GM12878 (cell line): ENCODE measurements around the gene DCX. TPM values are rescaled to one million over a fixed set of nuclear protein-coding genes. Genes with fewer than 3 reads are reported as not detected.

Experiments
- ATAC-seq: fragments of 200-7000 bp; cut with Tn5 transposase; 3 replicates; pipeline ENCODE4 v1.9.1; 2020; ENCODE audit warnings: mild to moderate bottlenecking, moderate library complexity
- BruUV-seq: library from RNA; stranded (reverse); fragments of 400-500 nt; replicated peaks from 2 replicates; lab custom pipeline; 2021; lab: Mats Ljungman, UMichigan
- CTCF ChIA-PET: fragments of 300-600 bp; sonication (Branson Sonifier 250); formaldehyde crosslinking; extraction: SDS; loops from one replicate; lab custom pipeline; 2021; ENCODE audit warnings: inconsistent platforms; lab: Yijun Ruan, JAX
- POLR2A ChIA-PET: fragments of 350-600 bp; formaldehyde crosslinking; extraction: SDS; loops from one replicate; lab custom pipeline; 2021; ENCODE audit warnings: inconsistent platforms; lab: Charles Lee
- RAD21 ChIA-PET: fragments of 300-600 bp; sonication (Branson Sonifier 250); formaldehyde crosslinking; loops from one replicate; lab custom pipeline; 2023; ENCODE audit warnings: antibody characterized with exemption; ENCODE audit not compliant: unreplicated experiment; lab: Charles Lee
- SMC1A ChIA-PET: fragments of 300-600 bp; sonication (Branson Sonifier 250); formaldehyde crosslinking; loops from one replicate; lab custom pipeline; 2023; ENCODE audit not compliant: unreplicated experiment, uncharacterized antibody; lab: Charles Lee
- DNase-seq: peaks from one replicate; pipeline ENCODE4 v3.0.0-alpha.2; 2011; ENCODE audit warnings: low read depth, low spot score
- FAIRE-seq: peaks from 3 replicates; lab custom pipeline; 2011; peaks lifted over from hg19 to GRCh38; lab: Jason Lieb, UNC
- H2AFZ ChIP-seq: 2 replicates; pipeline ENCODE4 v1.6.0; 2011; ENCODE audit warnings: low read depth, low read length, control low read depth; ENCODE audit not compliant: control insufficient read depth
- H3K27ac ChIP-seq: 2 replicates; pipeline ENCODE4 v1.5.1; 2011; ENCODE audit warnings: control low read depth; ENCODE audit not compliant: control insufficient read depth, insufficient read depth
- H3K27me3 ChIP-seq, 2 experiments: replicated peaks in 1 of 2; 2 replicates each; pipeline versions ENCODE4 v1.6.0 to v1.6.1; 2011; ENCODE audit warnings: low read length in 1 of 2; ENCODE audit not compliant: control insufficient read depth in 2 of 2, insufficient read depth in 2 of 2
- H3K36me3 ChIP-seq, 2 experiments: 2 replicates each; pipeline ENCODE4 v1.5.1; 2011; ENCODE audit warnings: low read length in 1 of 2; ENCODE audit not compliant: control insufficient read depth in 2 of 2, insufficient read depth in 2 of 2
- H3K4me1 ChIP-seq: 2 replicates; pipeline ENCODE4 v1.6.1; 2011; ENCODE audit warnings: mild to moderate bottlenecking, low read length, moderate library complexity, mixed read lengths; ENCODE audit not compliant: control insufficient read depth, insufficient read depth
- H3K4me2 ChIP-seq: 2 replicates; pipeline ENCODE4 v1.6.0; 2011; ENCODE audit warnings: control low read depth; ENCODE audit not compliant: control insufficient read depth, insufficient read depth
- H3K4me3 ChIP-seq: fragments of 200-600 bp; sonication (generic); 2 replicates; pipeline ENCODE4 v1.5.1; 2016
- H3K79me2 ChIP-seq: 2 replicates; pipeline ENCODE4 v1.6.0; 2011; ENCODE audit warnings: low read length; ENCODE audit not compliant: control insufficient read depth, insufficient read depth
- H3K9ac ChIP-seq: 2 replicates; pipeline ENCODE4 v1.8.0; 2011; ENCODE audit warnings: low read length, control low read depth, mixed read lengths; ENCODE audit not compliant: control insufficient read depth, insufficient read depth
- H3K9me3 ChIP-seq: replicated peaks from 3 replicates; pipeline ENCODE4 v1.5.1; 2011; ENCODE audit warnings: mild to moderate bottlenecking, low read length; ENCODE audit not compliant: control insufficient read depth, insufficient read depth
- H4K20me1 ChIP-seq: 2 replicates; pipeline ENCODE4 v1.6.0; 2011; ENCODE audit not compliant: control insufficient read depth, insufficient read depth
- BRCA1 ChIP-seq: IDR thresholded peaks from 2 replicates; pipeline ENCODE4 v1.6.1; 2011; ENCODE audit warnings: low read depth, low read length, improper control_type of control experiment
- CBX5 ChIP-seq: sonication (generic); IDR thresholded peaks from 2 replicates; pipeline ENCODE4 v1.6.1; 2016; ENCODE audit warnings: low read depth, moderate library complexity, mild to moderate bottlenecking, inconsistent platforms
- CTCF ChIP-seq, 3 experiments: IDR thresholded peaks in 2 of 3; conservative IDR thresholded peaks in 1 of 3; 2 replicates each; pipeline ENCODE4 v1.5.1; 2011; ENCODE audit warnings: low read depth in 3 of 3, low read length in 3 of 3, mild to moderate bottlenecking in 3 of 3, control low read depth in 2 of 3, moderate library complexity in 2 of 3, inconsistent platforms in 1 of 3, mixed read lengths in 1 of 3; ENCODE audit not compliant: control insufficient read depth in 2 of 3, insufficient read depth in 1 of 3; ENCODE audit errors: extremely low read depth in 1 of 3
- FOS ChIP-seq: IDR thresholded peaks from 3 replicates; pipeline ENCODE4 v1.6.1; 2011; ENCODE audit warnings: borderline replicate concordance; ENCODE audit not compliant: insufficient read length; ENCODE audit errors: extremely low read depth
- JUND ChIP-seq: IDR thresholded peaks from 2 replicates; pipeline ENCODE4 v1.6.1; 2012; ENCODE audit warnings: low read depth, mild to moderate bottlenecking, low read length, improper control_type of control experiment, moderate library complexity
- PML ChIP-seq: IDR thresholded peaks from 2 replicates; pipeline ENCODE4 v1.6.1; 2012; ENCODE audit warnings: low read length, inconsistent platforms
- POLR2AphosphoS5 ChIP-seq: IDR thresholded peaks from 2 replicates; pipeline ENCODE4 v1.6.1; 2011; ENCODE audit warnings: mild to moderate bottlenecking, low read length, inconsistent platforms
- STAT3 ChIP-seq: IDR thresholded peaks from 2 replicates; pipeline ENCODE4 v1.6.1; 2011; ENCODE audit warnings: low read depth, low read length, improper control_type of control experiment
- TBL1XR1 ChIP-seq: IDR thresholded peaks from 2 replicates; pipeline ENCODE4 v1.6.1; 2012; ENCODE audit warnings: low read depth, low read length, improper control_type of control experiment
- ZBTB11 ChIP-seq: fragments of 450-650 bp; formaldehyde crosslinking; IDR thresholded peaks from 2 replicates; pipeline ENCODE4 v1.5.0; 2022; ENCODE audit warnings: mild to moderate bottlenecking, missing genetic modification characterization
- ZNF217 ChIP-seq: fragments of 450-650 bp; IDR thresholded peaks from 2 replicates; pipeline ENCODE4 v1.6.1; 2017; ENCODE audit warnings: antibody characterized with exemption, mild to moderate bottlenecking
- WGBS: methylation state at CpG from one replicate; pipeline ENCODE4 v1.1.6; 2016; ENCODE audit warnings: low lambda C conversion rate; ENCODE audit not compliant: insufficient replicate concordance, insufficient coverage; ENCODE audit errors: missing lambda C conversion rate; 5-methylcytosine and 5-hydroxymethylcytosine counted together
- in situ Hi-C: fragments of 300-500 bp; cut with MboI; formaldehyde crosslinking; loops from 9 replicates; pipeline ENCODE4 v1.14.3; 2018; ENCODE audit warnings: mixed read lengths
- intact Hi-C: fragments of 100-400 bp; cut with micrococcal nuclease; formaldehyde crosslinking; loops from one replicate; pipeline ENCODE4 v1.14.2; 2022; ENCODE audit not compliant: unreplicated experiment
- polyA plus RNA-seq, 11 experiments: library from polyadenylated mRNA; depleted of rRNA in 4 of 11; unstranded in 6 of 11; stranded (reverse) in 5 of 11; fragments of >200 nt; fragmentation: Nextera tagmentation in 4 of 11; fragmentation: Illumina TruSeq in 1 of 11; extraction: Ambion mirVana in 4 of 11; extraction: Trizol in 1 of 11; gene quantifications; 1 replicate in 1 of 11; 2 replicates in 10 of 11; pipeline versions ENCODE4 v1.2.1 to v1.2.3, GENCODE V29; 2011 to 2016; ENCODE audit warnings: inconsistent platforms in 2 of 11, missing spikeins in 2 of 11, low read depth in 1 of 11
- total RNA-seq, 4 experiments: library from RNA; depleted of rRNA in 3 of 4; stranded (reverse); fragments of >200 nt in 3 of 4; fragmentation: Illumina TruSeq in 1 of 4; extraction: Trizol in 1 of 4; gene quantifications; 2 replicates each; pipeline versions ENCODE4 v1.2.1 to v1.2.3, GENCODE V29; 2013 to 2021
- TF ChIP-seq, protein P1 (sequence below): IDR thresholded peaks from 2 replicates; pipeline ENCODE4 v1.6.1; 2012; ENCODE audit warnings: low read depth, low read length, improper control_type of control experiment
- TF ChIP-seq, protein P2 (sequence below): fragments of 450-650 bp; IDR thresholded peaks from 2 replicates; pipeline ENCODE4 v1.6.1; 2017; ENCODE audit warnings: antibody characterized with exemption, mild to moderate bottlenecking, moderate library complexity

The DCX gene
- total and polyA plus RNA-seq, 10 of the 15 experiments (the other 5 are each of a cell fraction or from before 2014, with no cell fraction given): under 0.01 TPM; not detected in 9

- BruUV-seq: no TSS peak
- no peak overlapping the region for H3K9ac ChIP-seq
- H3K36me3 ChIP-seq: no peaks in the 10 kb centered on the region
- DNase-seq (no peak), ATAC-seq (no peak), FAIRE-seq (no peak)
- no peak overlapping the region for H3K4me3 ChIP-seq
- no peak overlapping the region for H2AFZ ChIP-seq
- ChIA-PET RAD21 (no interaction called here), POLR2A (no interaction called here), CTCF (no interaction called here), SMC1A (no interaction called here)
- H3K27ac ChIP-seq: no peak overlapping the region
- H3K79me2 ChIP-seq: no peaks in the 10 kb centered on the region
- no peaks in the 10 kb centered on the region for H3K27me3 ChIP-seq
- no peak for TF ChIP-seq CBX5
- TF ChIP-seq JUND: no peak
- TF ChIP-seq, protein P1, sequence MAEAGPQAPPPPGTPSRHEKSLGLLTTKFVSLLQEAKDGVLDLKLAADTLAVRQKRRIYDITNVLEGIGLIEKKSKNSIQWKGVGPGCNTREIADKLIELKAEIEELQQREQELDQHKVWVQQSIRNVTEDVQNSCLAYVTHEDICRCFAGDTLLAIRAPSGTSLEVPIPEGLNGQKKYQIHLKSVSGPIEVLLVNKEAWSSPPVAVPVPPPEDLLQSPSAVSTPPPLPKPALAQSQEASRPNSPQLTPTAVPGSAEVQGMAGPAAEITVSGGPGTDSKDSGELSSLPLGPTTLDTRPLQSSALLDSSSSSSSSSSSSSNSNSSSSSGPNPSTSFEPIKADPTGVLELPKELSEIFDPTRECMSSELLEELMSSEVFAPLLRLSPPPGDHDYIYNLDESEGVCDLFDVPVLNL: no peak
- TF ChIP-seq FOS: no peak
- no peak for TF ChIP-seq BRCA1
- TF ChIP-seq ZNF217: no peak
- TF ChIP-seq POLR2AphosphoS5: no peak
- no peak for TF ChIP-seq PML
- TF ChIP-seq CTCF (IDR thresholded peaks at IDR 0.05 in 2 of 3, conservative IDR thresholded peaks at IDR 0.05 in 1 of 3; ENCODE audit: control insufficient read depth in 2 of 3, extremely low read depth in 1 of 3, insufficient read depth in 1 of 3, low read depth in 3 of 3, low read length in 3 of 3): no peak
- TF ChIP-seq STAT3: no peak
- no peak for TF ChIP-seq TBL1XR1
- TF ChIP-seq, protein P2, sequence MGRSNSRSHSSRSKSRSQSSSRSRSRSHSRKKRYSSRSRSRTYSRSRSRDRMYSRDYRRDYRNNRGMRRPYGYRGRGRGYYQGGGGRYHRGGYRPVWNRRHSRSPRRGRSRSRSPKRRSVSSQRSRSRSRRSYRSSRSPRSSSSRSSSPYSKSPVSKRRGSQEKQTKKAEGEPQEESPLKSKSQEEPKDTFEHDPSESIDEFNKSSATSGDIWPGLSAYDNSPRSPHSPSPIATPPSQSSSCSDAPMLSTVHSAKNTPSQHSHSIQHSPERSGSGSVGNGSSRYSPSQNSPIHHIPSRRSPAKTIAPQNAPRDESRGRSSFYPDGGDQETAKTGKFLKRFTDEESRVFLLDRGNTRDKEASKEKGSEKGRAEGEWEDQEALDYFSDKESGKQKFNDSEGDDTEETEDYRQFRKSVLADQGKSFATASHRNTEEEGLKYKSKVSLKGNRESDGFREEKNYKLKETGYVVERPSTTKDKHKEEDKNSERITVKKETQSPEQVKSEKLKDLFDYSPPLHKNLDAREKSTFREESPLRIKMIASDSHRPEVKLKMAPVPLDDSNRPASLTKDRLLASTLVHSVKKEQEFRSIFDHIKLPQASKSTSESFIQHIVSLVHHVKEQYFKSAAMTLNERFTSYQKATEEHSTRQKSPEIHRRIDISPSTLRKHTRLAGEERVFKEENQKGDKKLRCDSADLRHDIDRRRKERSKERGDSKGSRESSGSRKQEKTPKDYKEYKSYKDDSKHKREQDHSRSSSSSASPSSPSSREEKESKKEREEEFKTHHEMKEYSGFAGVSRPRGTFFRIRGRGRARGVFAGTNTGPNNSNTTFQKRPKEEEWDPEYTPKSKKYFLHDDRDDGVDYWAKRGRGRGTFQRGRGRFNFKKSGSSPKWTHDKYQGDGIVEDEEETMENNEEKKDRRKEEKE: no peak
- TF ChIP-seq ZBTB11: no peak
- H3K9me3 ChIP-seq: no peaks in the 10 kb centered on the region
- H4K20me1 ChIP-seq: no peaks in the 10 kb centered on the region
- H3K4me2 ChIP-seq: no peak overlapping the region
- H3K4me1 ChIP-seq: no peaks in the 10 kb centered on the region
- 24% methylated on average over 1 of the region's 2 CpGs for WGBS
- intact Hi-C loops: no loop called here
- in situ Hi-C loops: no loop called here
Measured at GRCh38 chrX:111410590-111411078, 1.4 kb downstream of the DCX start.
